ENCODE measurements around the gene LIPK.
"Not testable (repeated sequence)": the region's sequence is repeated elsewhere in the genome, so short reads cannot be mapped to it uniquely, and the experiment has no call there.

LIPK gene

GRCh38 chr10:88721392-88721791, 15.3 kb downstream of the LIPK start:
- H3K27me3 ChIP-seq (ENCODE audit: insufficient read depth, low read length), result peaks cover 18% of the 10 kb centered on the region; the same call in 1 of the 2 replicates
- no peak overlapping the region for H3K9ac ChIP-seq (ENCODE audit: low read depth, low read length)
- H3K36me3 ChIP-seq (ENCODE audit: insufficient read depth, low read length), result no peaks in the 10 kb centered on the region
- H3K4me1 ChIP-seq (ENCODE audit: insufficient read depth, low read length), result no peaks in the 10 kb centered on the region
- no peak overlapping the region for H3K4me3 ChIP-seq (ENCODE audit: low read length)
- 92% methylated on average over 4 of the region's 4 CpGs for WGBS
- H3K27ac ChIP-seq (ENCODE audit: low read depth, low read length), result no peak overlapping the region
- H3K9me3 ChIP-seq (ENCODE audit: insufficient read depth, low read depth, low read length), result no peaks in the 10 kb centered on the region

DNA sequence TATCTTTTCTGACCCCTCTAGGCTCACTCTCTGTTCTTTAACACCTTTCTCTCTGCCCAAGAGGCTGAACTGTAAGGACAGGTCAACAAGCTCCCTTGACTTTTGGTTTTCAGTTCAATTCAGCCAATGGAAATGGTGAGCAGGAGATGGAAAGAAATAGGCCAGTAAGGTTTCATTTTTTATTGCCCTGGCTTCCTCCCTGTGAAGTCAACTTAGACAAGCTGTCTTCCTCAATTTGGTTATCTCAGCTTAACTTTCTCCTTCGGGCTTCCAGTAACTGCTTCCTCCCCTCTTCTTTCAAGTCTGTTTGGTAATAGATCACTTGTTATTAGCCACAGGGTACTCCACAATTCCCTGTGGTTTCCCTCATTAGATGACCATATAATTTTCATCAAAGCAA, 19.7 kb downstream of the LIPK start:
- peaks cover 16% of the 10 kb centered on the region; the same call in 1 of the 2 replicates for H3K27me3 ChIP-seq (ENCODE audit: insufficient read depth, low read length)
- H3K4me3 ChIP-seq (ENCODE audit: low read length), result no peak overlapping the region
- H3K36me3 ChIP-seq (ENCODE audit: insufficient read depth, low read length), result no peaks in the 10 kb centered on the region
- no peaks in the 10 kb centered on the region for H3K4me1 ChIP-seq (ENCODE audit: insufficient read depth, low read length)
- H3K27ac ChIP-seq (ENCODE audit: low read depth, low read length), result no peak overlapping the region
- H3K9ac ChIP-seq (ENCODE audit: low read depth, low read length), result no peak overlapping the region
- no peaks in the 10 kb centered on the region for H3K9me3 ChIP-seq (ENCODE audit: insufficient read depth, low read depth, low read length)
- 86% methylated on average over 1 of the region's 1 CpG for WGBS

- peaks cover 4% of the 10 kb centered on the region; the same call in 1 of the 2 replicates for H3K4me1 ChIP-seq (ENCODE audit: insufficient read depth, low read length)
- H3K9ac ChIP-seq (ENCODE audit: low read depth, low read length), result no peak overlapping the region
- 81% methylated on average over 30 of the region's 30 CpGs for WGBS
- no peak overlapping the region for H3K27ac ChIP-seq (ENCODE audit: low read depth, low read length)
- no peaks in the 10 kb centered on the region for H3K9me3 ChIP-seq (ENCODE audit: insufficient read depth, low read depth, low read length)
- peaks cover 16% of the 10 kb centered on the region; the same call in 1 of the 2 replicates for H3K27me3 ChIP-seq (ENCODE audit: insufficient read depth, low read length)
- no peaks in the 10 kb centered on the region for H3K36me3 ChIP-seq (ENCODE audit: insufficient read depth, low read length)
- no peak overlapping the region for H3K4me3 ChIP-seq (ENCODE audit: low read length)
Observed at GRCh38 chr10:88728107-88728763, 22.2 kb downstream of the LIPK start.

DNA sequence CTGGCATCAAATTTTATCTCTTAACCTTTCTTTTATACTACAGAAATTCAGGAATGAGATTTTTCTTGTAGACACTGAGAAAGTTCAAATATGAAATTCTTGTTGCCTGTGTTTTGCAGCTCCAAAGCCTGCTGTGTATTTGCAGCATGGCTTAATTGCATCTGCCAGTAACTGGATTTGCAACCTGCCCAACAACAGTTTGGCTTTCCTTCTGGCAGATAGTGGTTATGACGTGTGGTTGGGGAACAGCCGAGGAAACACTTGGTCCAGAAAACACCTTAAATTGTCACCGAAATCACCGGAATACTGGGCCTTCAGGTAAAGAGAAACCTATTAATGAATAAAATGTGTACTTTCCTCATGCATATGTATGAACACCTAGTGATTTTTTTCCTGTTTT, 24.8 kb downstream of the LIPK start:
- H3K27me3 ChIP-seq (ENCODE audit: insufficient read depth, low read length), result peaks cover 10% of the 10 kb centered on the region
- H3K9ac ChIP-seq (ENCODE audit: low read depth, low read length), result no peak overlapping the region
- 97% methylated on average over 3 of the region's 4 CpGs for WGBS
- peaks cover 4% of the 10 kb centered on the region; the same call in 1 of the 2 replicates for H3K4me1 ChIP-seq (ENCODE audit: insufficient read depth, low read length)
- no peak overlapping the region for H3K27ac ChIP-seq (ENCODE audit: low read depth, low read length)
- no peaks in the 10 kb centered on the region for H3K9me3 ChIP-seq (ENCODE audit: insufficient read depth, low read depth, low read length)
- no peak overlapping the region for H3K4me3 ChIP-seq (ENCODE audit: low read length)
- H3K36me3 ChIP-seq (ENCODE audit: insufficient read depth, low read length), result no peaks in the 10 kb centered on the region

DNA sequence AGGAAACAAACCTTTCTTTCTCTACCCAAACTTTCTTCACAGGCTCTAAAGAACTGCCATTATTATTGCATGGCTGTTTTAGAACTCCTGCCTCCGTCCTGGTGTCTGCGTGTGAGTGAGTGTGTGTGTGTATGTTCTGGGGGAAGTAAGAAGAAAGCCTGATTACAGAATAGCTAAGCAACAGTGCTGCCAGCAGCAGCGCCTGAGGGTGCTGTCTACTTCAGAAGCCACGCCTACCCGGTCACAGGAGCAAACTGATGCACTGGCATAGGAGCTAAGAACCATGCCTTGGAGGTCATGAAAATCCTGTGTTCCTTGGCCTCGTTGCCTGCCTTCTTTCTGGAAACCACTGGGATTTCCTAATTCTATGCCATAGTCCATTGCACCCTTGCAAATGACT, 25.2 kb downstream of the LIPK start:
- peaks cover 4% of the 10 kb centered on the region; the same call in 1 of the 2 replicates for H3K4me1 ChIP-seq (ENCODE audit: insufficient read depth, low read length)
- H3K36me3 ChIP-seq (ENCODE audit: insufficient read depth, low read length), result no peaks in the 10 kb centered on the region
- peaks cover 10% of the 10 kb centered on the region for H3K27me3 ChIP-seq (ENCODE audit: insufficient read depth, low read length)
- no peak overlapping the region for H3K27ac ChIP-seq (ENCODE audit: low read depth, low read length)
- WGBS, result 72% methylated on average over 6 of the region's 6 CpGs
- no peak overlapping the region for H3K4me3 ChIP-seq (ENCODE audit: low read length)
- H3K9ac ChIP-seq (ENCODE audit: low read depth, low read length), result no peak overlapping the region
- no peaks in the 10 kb centered on the region for H3K9me3 ChIP-seq (ENCODE audit: insufficient read depth, low read depth, low read length)

GRCh38 chr10:88733215-88733614, 27.2 kb downstream of the LIPK start:
- Histone ChIP-seq H3K27me3 (ENCODE audit: insufficient read depth, low read length) (no peaks in the 10 kb centered on the region; the same call in none of the 2 replicates), H3K36me3 (ENCODE audit: insufficient read depth, low read length) (no peaks in the 10 kb centered on the region), H3K9me3 (ENCODE audit: insufficient read depth, low read depth, low read length) (no peaks in the 10 kb centered on the region), H3K4me3 (ENCODE audit: low read length) (no peak overlapping the region), H3K4me1 (ENCODE audit: insufficient read depth, low read length) (peaks cover 4% of the 10 kb centered on the region; the same call in 1 of the 2 replicates), H3K9ac (ENCODE audit: low read depth, low read length) (no peak overlapping the region), H3K27ac (ENCODE audit: low read depth, low read length) (no peak overlapping the region)
- WGBS, result 95% methylated on average over 2 of the region's 2 CpGs

GRCh38 chr10:88735661-88736060, 29.6 kb downstream of the LIPK start:
- Histone ChIP-seq H3K9ac (ENCODE audit: low read depth, low read length) (no peak overlapping the region), H3K36me3 (ENCODE audit: insufficient read depth, low read length) (no peaks in the 10 kb centered on the region), H3K27ac (ENCODE audit: low read depth, low read length) (no peak overlapping the region), H3K4me3 (ENCODE audit: low read length) (no peak overlapping the region), H3K9me3 (ENCODE audit: insufficient read depth, low read depth, low read length) (no peaks in the 10 kb centered on the region), H3K27me3 (ENCODE audit: insufficient read depth, low read length) (peaks cover 3% of the 10 kb centered on the region), H3K4me1 (ENCODE audit: insufficient read depth, low read length) (peaks cover 4% of the 10 kb centered on the region; the same call in 1 of the 2 replicates)
- 69% methylated on average over 1 of the region's 1 CpG for WGBS

DNA sequence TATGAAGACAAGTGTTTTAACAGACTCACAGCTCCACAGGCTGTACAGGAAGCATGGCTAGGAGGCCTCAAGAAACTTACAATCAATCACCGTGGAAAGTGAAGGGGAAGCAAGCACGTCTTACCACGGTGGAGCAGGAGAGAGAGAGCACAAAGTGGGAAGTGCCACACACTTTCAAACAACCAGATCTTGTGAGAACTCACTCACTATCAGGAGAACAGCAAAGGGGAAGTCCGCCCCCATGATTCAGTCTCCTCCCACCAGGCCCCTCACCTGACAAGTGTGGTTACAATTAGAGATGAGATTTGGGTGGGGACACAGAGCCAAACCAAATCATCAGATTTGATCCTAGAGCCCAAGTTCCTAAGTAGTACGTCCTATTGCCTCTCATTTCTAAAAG, 35.9 kb downstream of the LIPK start:
- not testable (repeated sequence) for H3K36me3 ChIP-seq (ENCODE audit: insufficient read depth, low read length); H3K4me1 ChIP-seq (ENCODE audit: insufficient read depth, low read length); H3K27ac ChIP-seq (ENCODE audit: low read depth, low read length); H3K4me3 ChIP-seq (ENCODE audit: low read length); H3K9me3 ChIP-seq (ENCODE audit: insufficient read depth, low read depth, low read length); H3K9ac ChIP-seq (ENCODE audit: low read depth, low read length); H3K27me3 ChIP-seq (ENCODE audit: insufficient read depth, low read length)
- 81% methylated on average over 4 of the region's 5 CpGs for WGBS

DNA sequence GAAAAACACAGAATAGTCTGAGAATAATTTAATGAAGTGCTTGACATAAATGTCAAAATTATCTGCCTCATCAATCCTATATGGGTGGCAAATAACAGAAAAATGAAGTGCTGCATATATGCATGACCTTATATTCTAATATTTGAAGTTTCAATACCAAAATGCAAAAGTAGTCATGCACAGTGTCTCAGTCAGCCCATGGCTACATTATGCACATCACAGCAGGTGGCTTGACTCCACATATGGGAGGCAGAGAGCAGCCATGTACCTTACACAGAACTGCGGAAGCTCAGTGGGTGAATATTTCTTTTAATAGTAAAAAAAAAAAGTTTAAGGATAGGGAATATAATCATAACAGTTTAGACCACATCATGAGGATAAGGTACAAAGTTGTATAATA, 36.4 kb downstream of the LIPK start:
- Histone ChIP-seq H3K9ac (ENCODE audit: low read depth, low read length) (no peak overlapping the region), H3K4me3 (ENCODE audit: low read length) (no peak overlapping the region), H3K9me3 (ENCODE audit: insufficient read depth, low read depth, low read length) (no peaks in the 10 kb centered on the region), H3K27me3 (ENCODE audit: insufficient read depth, low read length) (peaks cover 3% of the 10 kb centered on the region), H3K36me3 (ENCODE audit: insufficient read depth, low read length) (no peaks in the 10 kb centered on the region), H3K27ac (ENCODE audit: low read depth, low read length) (no peak overlapping the region), H3K4me1 (ENCODE audit: insufficient read depth, low read length) (no peaks in the 10 kb centered on the region)
- no CpG with 5 or more reads among the region's 1 CpG for WGBS

GRCh38 chr10:88744002-88744401, 38.0 kb downstream of the LIPK start:
- Histone ChIP-seq H3K27me3 (ENCODE audit: insufficient read depth, low read length) (no peaks in the 10 kb centered on the region), H3K9me3 (ENCODE audit: insufficient read depth, low read depth, low read length) (no peaks in the 10 kb centered on the region), H3K36me3 (ENCODE audit: insufficient read depth, low read length) (no peaks in the 10 kb centered on the region), H3K4me3 (ENCODE audit: low read length) (no peak overlapping the region), H3K4me1 (ENCODE audit: insufficient read depth, low read length) (no peaks in the 10 kb centered on the region), H3K27ac (ENCODE audit: low read depth, low read length) (no peak overlapping the region), H3K9ac (ENCODE audit: low read depth, low read length) (no peak overlapping the region)
- WGBS, result 74% methylated on average over 5 of the region's 5 CpGs

DNA sequence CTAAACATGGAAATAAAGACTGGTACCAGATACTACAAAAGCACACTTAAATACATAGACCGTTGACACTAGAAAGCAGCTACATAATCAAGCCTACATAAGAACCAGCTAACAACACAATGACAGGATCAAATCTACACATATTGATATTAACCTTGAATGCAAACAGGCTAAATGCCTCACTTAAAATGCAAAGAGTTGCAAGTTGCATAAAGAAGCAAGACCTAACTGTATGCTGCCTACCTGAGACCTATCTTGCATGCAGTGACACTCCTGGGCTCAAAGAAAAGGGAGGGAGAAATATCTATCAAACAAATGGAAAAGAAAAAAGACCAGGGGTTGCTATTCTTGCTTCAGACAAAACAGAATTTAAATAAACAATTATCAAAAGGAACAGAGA, 39.6 kb downstream of the LIPK start:
- Histone ChIP-seq H3K27ac (ENCODE audit: low read depth, low read length) (no peak overlapping the region), H3K27me3 (ENCODE audit: insufficient read depth, low read length) (no peaks in the 10 kb centered on the region)
- 100% methylated on average over 1 of the region's 1 CpG for WGBS

GRCh38 chr10:88754287-88754686, 48.2 kb downstream of the LIPK start:
- no peaks in the 10 kb centered on the region for H3K9me3 ChIP-seq (ENCODE audit: insufficient read depth, low read depth, low read length)
- H3K27ac ChIP-seq (ENCODE audit: low read depth, low read length), result no peak overlapping the region
- no peak overlapping the region for H3K9ac ChIP-seq (ENCODE audit: low read depth, low read length)
- no peaks in the 10 kb centered on the region for H3K36me3 ChIP-seq (ENCODE audit: insufficient read depth, low read length)
- H3K4me3 ChIP-seq (ENCODE audit: low read length), result no peak overlapping the region
- H3K4me1 ChIP-seq (ENCODE audit: insufficient read depth, low read length), result peaks cover 9% of the 10 kb centered on the region
- H3K27me3 ChIP-seq (ENCODE audit: insufficient read depth, low read length), result no peaks in the 10 kb centered on the region

More for the DNA sequence above, 39.6 kb downstream of the LIPK start:
- no peaks in the 10 kb centered on the region for H3K9me3 ChIP-seq (ENCODE audit: insufficient read depth, low read depth, low read length)
- no peaks in the 10 kb centered on the region for H3K36me3 ChIP-seq (ENCODE audit: insufficient read depth, low read length)
- no peak overlapping the region for H3K9ac ChIP-seq (ENCODE audit: low read depth, low read length)
- no peaks in the 10 kb centered on the region for H3K4me1 ChIP-seq (ENCODE audit: insufficient read depth, low read length)
- H3K4me3 ChIP-seq (ENCODE audit: low read length), result no peak overlapping the region
